CD14-positive monocyte (primary cell): ENCODE measurements around the gene NPAS3. TPM values are rescaled to one million over a fixed set of nuclear protein-coding genes. Genes with fewer than 3 reads are reported as not detected.

Experiments
- DNase-seq, 3 donors: peaks; one replicate each; pipeline ENCODE4 v3.0.0-alpha.2; 2011 to 2022
- H2AFZ ChIP-seq: 2 replicates; pipeline ENCODE4 v1.6.0; 2012; ENCODE audit warnings: mild to moderate bottlenecking, low read depth, low read length, inconsistent platforms; ENCODE audit not compliant: insufficient read depth, poor library complexity, severe bottlenecking
- H3K27ac ChIP-seq, 2 donors: 1 replicate in 1 of 2; 2 replicates in 1 of 2; pipeline ENCODE4 v1.5.1; 2012 to 2013; ENCODE audit warnings: low read length in 2 of 2, control low read depth in 1 of 2, inconsistent platforms in 1 of 2, low read depth in 1 of 2, mild to moderate bottlenecking in 1 of 2
- H3K27me3 ChIP-seq, 2 donors: one replicate each; pipeline versions ENCODE4 v1.6.0 to v1.6.1; 2011 to 2013; ENCODE audit warnings: low read length in 2 of 2; ENCODE audit not compliant: control insufficient read depth in 2 of 2, insufficient read depth in 2 of 2
- H3K36me3 ChIP-seq, 2 donors: replicated peaks in 1 of 2; 1 replicate in 1 of 2; 2 replicates in 1 of 2; pipeline versions ENCODE4 v1.5.1 to v1.6.1; 2012 to 2013; ENCODE audit warnings: low read length in 2 of 2, control low read depth in 1 of 2, inconsistent platforms in 1 of 2, mild to moderate bottlenecking in 1 of 2; ENCODE audit not compliant: insufficient read depth in 2 of 2, control insufficient read depth in 1 of 2
- H3K4me1 ChIP-seq, 2 donors: 1 replicate in 1 of 2; 2 replicates in 1 of 2; pipeline versions ENCODE4 v1.5.1 to v1.6.1; 2012 to 2013; ENCODE audit warnings: low read length in 2 of 2, control low read depth in 1 of 2, inconsistent platforms in 1 of 2, mild to moderate bottlenecking in 1 of 2, moderate library complexity in 1 of 2; ENCODE audit not compliant: insufficient read depth in 2 of 2, control insufficient read depth in 1 of 2
- H3K4me2 ChIP-seq: replicated peaks from 2 replicates; pipeline ENCODE3; 2012; ENCODE audit warnings: low read length, moderate library complexity, mild to moderate bottlenecking; ENCODE audit not compliant: poor library complexity, severe bottlenecking; ENCODE audit errors: extremely low read depth
- H3K4me3 ChIP-seq, 3 experiments: fragments of 200-600 bp in 1 of 3; sonication (generic) in 1 of 3; replicated peaks in 1 of 3; 1 replicate in 2 of 3; 2 replicates in 1 of 3; pipeline ENCODE4 v1.5.1; 2011 to 2013; ENCODE audit warnings: low read length in 3 of 3, mild to moderate bottlenecking in 3 of 3, control low read depth in 2 of 3, low read depth in 2 of 3, inconsistent platforms in 1 of 3, moderate library complexity in 1 of 3
- H3K79me2 ChIP-seq: 2 replicates; pipeline ENCODE4 v1.6.0; 2012; ENCODE audit warnings: mild to moderate bottlenecking, control low read depth, inconsistent platforms, low read length, moderate library complexity; ENCODE audit not compliant: insufficient read depth
- H3K9ac ChIP-seq: 2 replicates; pipeline ENCODE4 v1.6.0; 2017; ENCODE audit warnings: low read length, mild to moderate bottlenecking; ENCODE audit not compliant: insufficient read depth, poor library complexity, severe bottlenecking
- H3K9me3 ChIP-seq, 2 donors: replicated peaks in 1 of 2; 1 replicate in 1 of 2; 2 replicates in 1 of 2; pipeline versions ENCODE4 v1.5.1 to v1.6.1; 2012 to 2013; ENCODE audit warnings: low read length in 2 of 2, control low read depth in 1 of 2; ENCODE audit not compliant: control insufficient read depth in 1 of 2, insufficient read depth in 1 of 2
- H4K20me1 ChIP-seq: 2 replicates; pipeline ENCODE4 v1.6.0; 2012; ENCODE audit warnings: mild to moderate bottlenecking, low read length, control low read depth, moderate library complexity; ENCODE audit not compliant: insufficient read depth
- H3K27ac Mint-ChIP-seq, 7 donors: one replicate each; pipeline ENCODE4 v1.8.0; 2020; ENCODE audit warnings: mild to moderate bottlenecking in 7 of 7, mixed read lengths in 7 of 7, moderate library complexity in 6 of 7, inconsistent platforms in 2 of 7
- H3K27me3 Mint-ChIP-seq, 3 donors: one replicate each; pipeline ENCODE4 v1.8.0; 2021 to 2022; ENCODE audit warnings: low read depth in 3 of 3, mild to moderate bottlenecking in 3 of 3, mixed read lengths in 3 of 3, moderate library complexity in 3 of 3, inconsistent platforms in 1 of 3
- H3K36me3 Mint-ChIP-seq, 2 donors: one replicate each; pipeline ENCODE4 v1.8.0; 2020; ENCODE audit warnings: mixed read lengths in 2 of 2, inconsistent platforms in 1 of 2, mild to moderate bottlenecking in 1 of 2
- H3K4me1 Mint-ChIP-seq: one replicate; pipeline ENCODE4 v1.8.0; 2020; ENCODE audit warnings: mild to moderate bottlenecking, mixed read lengths
- H3K4me3 Mint-ChIP-seq, 2 donors: one replicate each; pipeline ENCODE4 v1.8.0; 2020; ENCODE audit warnings: mild to moderate bottlenecking in 2 of 2, mixed read lengths in 2 of 2, moderate library complexity in 1 of 2
- H3K9me3 Mint-ChIP-seq, 7 donors: one replicate each; pipeline ENCODE4 v1.8.0; 2020 to 2022; ENCODE audit warnings: mixed read lengths in 7 of 7, mild to moderate bottlenecking in 6 of 7, moderate library complexity in 6 of 7, inconsistent platforms in 2 of 7
- CTCF ChIP-seq: fragments of 200-600 bp; IDR thresholded peaks from one replicate; pipeline ENCODE4 v1.8.0; 2022; ENCODE audit warnings: antibody characterized with exemption, mild to moderate bottlenecking
- WGBS: methylation state at CpG from one replicate; pipeline ENCODE4 v1.1.5; 2013; ENCODE audit warnings: missing lambda C conversion rate; ENCODE audit not compliant: insufficient coverage; 5-methylcytosine and 5-hydroxymethylcytosine counted together
- intact Hi-C, 2 donors: fragments of 100-400 bp; cut with micrococcal nuclease; formaldehyde crosslinking; loops; one replicate each; pipeline versions ENCODE4 v1.15.0 to v1.15.1; 2023
- polyA plus RNA-seq, 3 donors: library from polyadenylated mRNA; depleted of rRNA in 1 of 3; unstranded in 2 of 3; stranded (reverse) in 1 of 3; fragments of 300-500 nt in 2 of 3; fragments of >200 nt in 1 of 3; fragmentation: Illumina TruSeq in 2 of 3; gene quantifications; 1 replicate in 2 of 3; 2 replicates in 1 of 3; pipeline ENCODE4 v1.2.3, GENCODE V29; 2012 to 2021

Gene NPAS3
- polyA plus RNA-seq, 3 donors = not detected

- WGBS = 100% methylated on average over 1 of the region's 2 CpGs
- Histone ChIP-seq H3K79me2 (no peaks in the 10 kb centered on the region), H3K27me3 (no peaks in the 10 kb centered on the region), H3K4me3 (no peak overlapping the region), H3K36me3 (no peaks in the 10 kb centered on the region), H3K4me2 (no peak overlapping the region), H3K9ac (no peak overlapping the region), H3K4me1 (no peaks in the 10 kb centered on the region), H3K9me3 (no peaks in the 10 kb centered on the region), H2AFZ (no peak overlapping the region), H3K27ac (no peak overlapping the region), H4K20me1 (no peaks in the 10 kb centered on the region)
- no peak for DNase-seq
- peaks cover 0 to 6% (median 2%) of the 10 kb centered on the region in 7 donors for H3K9me3 Mint-ChIP-seq
- H3K27me3 Mint-ChIP-seq = no peaks in the 10 kb centered on the region
- no peaks in the 10 kb centered on the region for H3K4me1 Mint-ChIP-seq
- no peak for TF ChIP-seq CTCF
- H3K36me3 Mint-ChIP-seq = no peaks in the 10 kb centered on the region
- no peak overlapping the region for H3K4me3 Mint-ChIP-seq
- intact Hi-C loops = no loop called here
- no peak overlapping the region for H3K27ac Mint-ChIP-seq
These were observed 184.6 kb downstream of the NPAS3 start for GRCh38 chr14:33123281-33123680.

GRCh38 chr14:33126433-33126832 is 187.8 kb downstream of the NPAS3 start:
- Histone ChIP-seq H3K4me3 (no peak overlapping the region), H3K4me2 (no peak overlapping the region), H3K4me1 (no peaks in the 10 kb centered on the region), H3K9me3 (no peaks in the 10 kb centered on the region), H3K36me3 (no peaks in the 10 kb centered on the region), H3K79me2 (no peaks in the 10 kb centered on the region), H3K27me3 (no peaks in the 10 kb centered on the region), H3K9ac (no peak overlapping the region), H4K20me1 (no peaks in the 10 kb centered on the region), H3K27ac (no peak overlapping the region), H2AFZ (no peak overlapping the region)
- Mint-ChIP-seq H3K36me3 (no peaks in the 10 kb centered on the region), H3K4me1 (no peaks in the 10 kb centered on the region), H3K27ac (no peak overlapping the region), H3K9me3 (peaks cover 0 to 5% (median 0%) of the 10 kb centered on the region in 7 donors), H3K4me3 (no peak overlapping the region), H3K27me3 (no peaks in the 10 kb centered on the region)
- no peak for DNase-seq
- no peak for TF ChIP-seq CTCF
- WGBS = 100% methylated on average over 1 of the region's 1 CpG
- intact Hi-C loops = no loop called here
